Neural crest cell (in vitro differentiated cells): ENCODE results near the gene IQCE. TPM values are rescaled to one million over a fixed set of nuclear protein-coding genes. Genes with fewer than 3 reads are reported as not detected.

Experiments
- DNase-seq: peaks from one replicate; pipeline ENCODE4 v3.0.0; 2021; ENCODE audit warnings: low read depth, mixed read lengths, low spot score
- H3K27ac Mint-ChIP-seq: one replicate; pipeline ENCODE4 v1.8.0; 2021; ENCODE audit warnings: mild to moderate bottlenecking, mixed read lengths; ENCODE audit not compliant: unreplicated experiment
- H3K27me3 Mint-ChIP-seq: 2 replicates; pipeline ENCODE4 v1.8.0; 2021; ENCODE audit warnings: low read depth, mild to moderate bottlenecking, mixed read lengths
- H3K36me3 Mint-ChIP-seq: 2 replicates; pipeline ENCODE4 v1.8.0; 2021; ENCODE audit warnings: low read depth, mild to moderate bottlenecking, mixed read lengths
- H3K4me1 Mint-ChIP-seq: 2 replicates; pipeline ENCODE4 v1.8.0; 2021; ENCODE audit warnings: mixed read lengths
- H3K4me3 Mint-ChIP-seq: one replicate; pipeline ENCODE4 v1.8.0; 2021; ENCODE audit warnings: mild to moderate bottlenecking, mixed read lengths
- H3K9me3 Mint-ChIP-seq: 2 replicates; pipeline ENCODE4 v1.8.0; 2021; ENCODE audit warnings: mixed read lengths
- CTCF ChIP-seq: fragments of 200-600 bp; sonication (generic); conservative IDR thresholded peaks from 2 replicates; pipeline ENCODE4 v1.5.0; 2021; ENCODE audit warnings: antibody characterized with exemption, mild to moderate bottlenecking
- total RNA-seq: library from RNA; stranded (reverse); gene quantifications from 2 replicates; pipeline ENCODE4 v1.2.1, GENCODE V29; 2021

Gene IQCE
- total RNA-seq, 1 donor from 2014 or later, result 22.4 TPM

GRCh38 chr7:2639181-2639681 is 80.5 kb downstream of the IQCE start:
- no peak overlapping the region for H3K27ac Mint-ChIP-seq
- no peak for DNase-seq
- H3K9me3 Mint-ChIP-seq, result no peaks in the 10 kb centered on the region
- no peaks in the 10 kb centered on the region for H3K27me3 Mint-ChIP-seq
- peak overlapping the region; percentile 70 for H3K4me3 Mint-ChIP-seq
- no peak for TF ChIP-seq CTCF
- peaks cover 31% of the 10 kb centered on the region for H3K4me1 Mint-ChIP-seq
- H3K36me3 Mint-ChIP-seq, result no peaks in the 10 kb centered on the region

DNA sequence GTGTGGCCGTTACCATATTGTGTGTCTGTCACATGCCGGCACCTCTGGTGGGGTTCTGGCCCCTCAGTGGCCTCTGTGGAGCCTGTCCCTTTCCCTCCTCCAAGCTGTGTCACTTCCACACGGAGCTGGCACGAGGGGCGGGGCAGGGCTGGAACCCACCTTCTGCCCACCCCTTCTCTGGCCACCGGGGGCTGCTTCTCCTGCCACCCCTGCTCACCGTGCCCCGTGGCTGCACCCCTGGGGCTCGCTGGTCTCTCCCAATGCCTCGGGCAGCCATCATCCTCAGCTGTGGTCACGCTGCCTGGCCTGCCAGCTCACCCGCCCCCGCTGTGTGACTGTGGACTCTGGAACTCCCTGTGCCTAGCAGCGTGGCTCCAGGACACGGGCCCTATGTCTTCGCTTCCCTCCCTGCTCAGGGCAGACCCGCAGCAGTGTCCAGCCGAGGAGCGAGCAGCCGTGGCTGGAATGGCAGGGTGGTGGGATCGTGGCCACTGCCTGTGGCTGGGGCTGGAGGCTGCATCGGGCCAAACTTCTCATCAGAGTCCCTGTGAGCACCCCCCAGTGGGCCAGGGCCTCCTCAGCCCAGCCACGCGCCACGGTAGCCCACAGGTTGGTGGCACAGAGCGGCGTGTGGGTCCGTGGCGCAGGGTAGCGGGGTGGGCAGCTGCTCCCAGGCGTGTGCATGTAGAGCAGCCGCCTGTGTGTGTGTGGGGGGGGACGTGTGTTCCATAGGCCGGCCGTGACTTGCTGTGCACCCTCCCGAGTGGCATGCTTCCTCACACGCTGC is 81.1 kb downstream of the IQCE start:
- Mint-ChIP-seq H3K36me3 (no peaks in the 10 kb centered on the region), H3K9me3 (no peaks in the 10 kb centered on the region)

GRCh38 chr7:2640482-2640830 is 81.7 kb downstream of the IQCE start:
- peak overlapping the region; percentile 71 for H3K27ac Mint-ChIP-seq
- H3K36me3 Mint-ChIP-seq, result no peaks in the 10 kb centered on the region
- H3K9me3 Mint-ChIP-seq, result no peaks in the 10 kb centered on the region
- H3K4me3 Mint-ChIP-seq, result peak overlapping the region; percentile 35
- DNase-seq, result no peak
- H3K4me1 Mint-ChIP-seq, result peaks cover 37% of the 10 kb centered on the region
- H3K27me3 Mint-ChIP-seq, result no peaks in the 10 kb centered on the region
- no peak for TF ChIP-seq CTCF

More for the DNA sequence above, 81.1 kb downstream of the IQCE start:
- Mint-ChIP-seq H3K27me3 (no peaks in the 10 kb centered on the region), H3K4me3 (peak overlapping the region; percentile 70), H3K27ac (no peak overlapping the region), H3K4me1 (peaks cover 37% of the 10 kb centered on the region)
- DNase-seq, result no peak
- no peak for TF ChIP-seq CTCF

GRCh38 chr7:2640846-2641316 is 82.1 kb downstream of the IQCE start:
- no peak for DNase-seq
- H3K4me3 Mint-ChIP-seq, result peak overlapping the region; percentile 35
- H3K4me1 Mint-ChIP-seq, result peaks cover 38% of the 10 kb centered on the region
- H3K36me3 Mint-ChIP-seq, result no peaks in the 10 kb centered on the region
- H3K9me3 Mint-ChIP-seq, result no peaks in the 10 kb centered on the region
- no peak for TF ChIP-seq CTCF
- H3K27ac Mint-ChIP-seq, result peak overlapping the region; percentile 71
- H3K27me3 Mint-ChIP-seq, result no peaks in the 10 kb centered on the region

- H3K9me3 Mint-ChIP-seq, result no peaks in the 10 kb centered on the region
- H3K4me1 Mint-ChIP-seq, result peaks cover 30% of the 10 kb centered on the region
- H3K27me3 Mint-ChIP-seq, result no peaks in the 10 kb centered on the region
- H3K27ac Mint-ChIP-seq, result peak overlapping the region; percentile 29
- no peak for DNase-seq
- peak overlapping the region; percentile 35 for H3K4me3 Mint-ChIP-seq
- H3K36me3 Mint-ChIP-seq, result no peaks in the 10 kb centered on the region
- TF ChIP-seq CTCF, result no peak
Measured at GRCh38 chr7:2641406-2642393, 82.9 kb downstream of the IQCE start.
